H9 (cell line): ENCODE results near the gene CXCL12. TPM values are rescaled to one million over a fixed set of nuclear protein-coding genes. Genes with fewer than 3 reads are reported as not detected.

Experiments used
- DNase-seq: peaks from one replicate; pipeline ENCODE4 v3.0.0-alpha.2; 2017
- H2AFZ ChIP-seq: one replicate; pipeline ENCODE4 v1.6.1; 2013; ENCODE audit warnings: mild to moderate bottlenecking, low read length, control low read depth, moderate library complexity
- H2AK5ac ChIP-seq: 2 replicates; pipeline ENCODE4 v1.6.1; 2013; ENCODE audit warnings: low read length, control low read depth, mixed read lengths; ENCODE audit not compliant: insufficient read length
- H2BK120ac ChIP-seq: one replicate; pipeline ENCODE4 v1.6.1; 2013; ENCODE audit warnings: low read depth, mild to moderate bottlenecking, low read length, control low read depth, inconsistent platforms; ENCODE audit not compliant: poor library complexity, severe bottlenecking
- H2BK12ac ChIP-seq: 2 replicates; pipeline ENCODE4 v1.6.1; 2013; ENCODE audit warnings: low read length, control low read depth, mixed read lengths, low read depth; ENCODE audit not compliant: insufficient read length
- H2BK15ac ChIP-seq: 2 replicates; pipeline ENCODE4 v1.6.1; 2013; ENCODE audit warnings: low read depth, low read length, control low read depth
- H2BK20ac ChIP-seq: one replicate; pipeline ENCODE4 v1.6.1; 2013; ENCODE audit warnings: low read depth, mild to moderate bottlenecking, low read length, control low read depth, inconsistent platforms; ENCODE audit not compliant: poor library complexity, severe bottlenecking
- H2BK5ac ChIP-seq: 2 replicates; pipeline ENCODE4 v1.6.1; 2013; ENCODE audit warnings: low read length, control low read depth, mixed read lengths; ENCODE audit not compliant: insufficient read length
- H3K14ac ChIP-seq: 2 replicates; pipeline ENCODE4 v1.6.1; 2013; ENCODE audit warnings: low read length, control low read depth; ENCODE audit not compliant: insufficient read depth
- H3K18ac ChIP-seq: 2 replicates; pipeline ENCODE4 v1.6.1; 2013; ENCODE audit warnings: low read depth, mild to moderate bottlenecking, mixed read lengths, low read length, control low read depth; ENCODE audit not compliant: insufficient read length
- H3K23ac ChIP-seq: 2 replicates; pipeline ENCODE4 v1.6.1; 2013; ENCODE audit warnings: low read length, control low read depth, mixed read lengths, low read depth; ENCODE audit not compliant: insufficient read length
- H3K23me2 ChIP-seq: 2 replicates; pipeline ENCODE4 v1.6.1; 2013; ENCODE audit warnings: low read depth, mild to moderate bottlenecking, mixed read lengths, low read length, control low read depth; ENCODE audit not compliant: insufficient read length, poor library complexity, severe bottlenecking
- H3K27ac ChIP-seq: 2 replicates; pipeline ENCODE4 v1.5.1; 2013; ENCODE audit warnings: low read length, control low read depth, mixed read lengths, low read depth; ENCODE audit not compliant: insufficient read length
- H3K27me3 ChIP-seq: 2 replicates; pipeline ENCODE4 v1.6.1; 2013; ENCODE audit warnings: low read length, control low read depth, inconsistent platforms; ENCODE audit not compliant: insufficient read depth
- H3K4ac ChIP-seq: 2 replicates; pipeline ENCODE4 v1.6.1; 2013; ENCODE audit warnings: low read depth, mild to moderate bottlenecking, control low read depth, inconsistent platforms, low read length, moderate library complexity
- H3K4me1 ChIP-seq: 2 replicates; pipeline ENCODE4 v1.6.1; 2013; ENCODE audit warnings: low read length, control low read depth, inconsistent platforms; ENCODE audit not compliant: insufficient read depth
- H3K4me2 ChIP-seq: 2 replicates; pipeline ENCODE4 v1.6.1; 2013; ENCODE audit warnings: low read length, control low read depth, mixed read lengths; ENCODE audit not compliant: insufficient read length, insufficient read depth
- H3K56ac ChIP-seq: 2 replicates; pipeline ENCODE4 v1.6.1; 2013; ENCODE audit warnings: low read depth, mild to moderate bottlenecking, mixed read lengths, low read length, control low read depth; ENCODE audit not compliant: insufficient read length
- H3K79me1 ChIP-seq: 2 replicates; pipeline ENCODE4 v1.6.1; 2013; ENCODE audit warnings: low read depth, mild to moderate bottlenecking, moderate library complexity, low read length, control low read depth, inconsistent platforms; ENCODE audit not compliant: insufficient read depth, poor library complexity, severe bottlenecking
- H3K79me2 ChIP-seq: 2 replicates; pipeline ENCODE4 v1.6.1; 2013; ENCODE audit warnings: low read length, control low read depth, inconsistent platforms; ENCODE audit not compliant: insufficient read depth
- H3K9ac ChIP-seq: 2 replicates; pipeline ENCODE4 v1.6.1; 2013; ENCODE audit warnings: low read length, control low read depth, mixed read lengths; ENCODE audit not compliant: insufficient read length; ENCODE audit errors: extremely low read depth
- H3K9me3 ChIP-seq: one replicate; pipeline ENCODE4 v1.6.1; 2013; ENCODE audit warnings: low read depth, low read length, inconsistent platforms; ENCODE audit not compliant: control insufficient read depth
- H3T11ph ChIP-seq: one replicate; pipeline ENCODE4 v1.6.1; 2013; ENCODE audit warnings: mild to moderate bottlenecking, low read length, control low read depth, inconsistent platforms
- H4K20me1 ChIP-seq: one replicate; pipeline ENCODE4 v1.6.1; 2013; ENCODE audit not compliant: control insufficient read depth, insufficient read length, insufficient read depth
- H4K5ac ChIP-seq: 2 replicates; pipeline ENCODE4 v1.6.1; 2013; ENCODE audit warnings: low read depth, mild to moderate bottlenecking, mixed read lengths, low read length, control low read depth; ENCODE audit not compliant: insufficient read length
- H4K8ac ChIP-seq: replicated peaks from 2 replicates; pipeline ENCODE4 v1.6.1; 2013; ENCODE audit warnings: low read length, control low read depth, mixed read lengths, low read depth; ENCODE audit not compliant: insufficient read length
- H4K91ac ChIP-seq: 2 replicates; pipeline ENCODE4 v1.6.1; 2013; ENCODE audit warnings: low read depth, mild to moderate bottlenecking, moderate library complexity, mixed read lengths, low read length, control low read depth; ENCODE audit not compliant: insufficient read length
- H3K27ac Mint-ChIP-seq, 3 experiments: 2 replicates in 2 of 3; 3 replicates in 1 of 3; pipeline ENCODE4 v1.8.0; 2020 to 2021; ENCODE audit warnings: mixed read lengths in 3 of 3, mild to moderate bottlenecking in 1 of 3, moderate library complexity in 1 of 3
- H3K27me3 Mint-ChIP-seq: 2 replicates; pipeline ENCODE4 v1.8.0; 2021; ENCODE audit warnings: low read depth, mild to moderate bottlenecking, moderate library complexity, mixed read lengths
- H3K36me3 Mint-ChIP-seq, 3 experiments: 2 replicates in 2 of 3; 3 replicates in 1 of 3; pipeline ENCODE4 v1.8.0; 2020 to 2021; ENCODE audit warnings: low read depth in 3 of 3, mixed read lengths in 3 of 3; ENCODE audit not compliant: insufficient read depth in 1 of 3
- H3K4me1 Mint-ChIP-seq, 2 experiments: 2 replicates each; pipeline ENCODE4 v1.8.0; 2020; ENCODE audit warnings: mixed read lengths in 2 of 2
- H3K4me3 Mint-ChIP-seq, 2 experiments: 2 replicates in 1 of 2; 3 replicates in 1 of 2; pipeline ENCODE4 v1.8.0; 2020 to 2021; ENCODE audit warnings: mild to moderate bottlenecking in 2 of 2, mixed read lengths in 2 of 2, moderate library complexity in 1 of 2
- H3K9me3 Mint-ChIP-seq, 2 experiments: 2 replicates in 1 of 2; 3 replicates in 1 of 2; pipeline ENCODE4 v1.8.0; 2020; ENCODE audit warnings: mild to moderate bottlenecking in 2 of 2, mixed read lengths in 2 of 2, moderate library complexity in 1 of 2
- whole genome bisulfite sequencing: extraction: QIAGEN DNeasy Blood & Tissue Kit; methylation state at CpG from one replicate; pipeline ENCODE4 v1.1.7; 2013; ENCODE audit warnings: missing lambda C conversion rate, low lambda C conversion rate, mixed read lengths; ENCODE audit not compliant: insufficient read length; ENCODE audit errors: extremely low coverage; 5-methylcytosine and 5-hydroxymethylcytosine counted together
- total RNA-seq: library from RNA; stranded (reverse); gene quantifications from 2 replicates; pipeline ENCODE4 v1.2.1, GENCODE V29; 2021
- TF ChIP-seq, protein P1 (sequence below): fragments of 200-600 bp; sonication (generic); conservative IDR thresholded peaks from 3 replicates; pipeline ENCODE4 v1.8.0; 2021; ENCODE audit warnings: antibody characterized with exemption, mild to moderate bottlenecking

Gene CXCL12
- total RNA-seq, 1 experiment from 2014 or later = 28.3 TPM

GRCh38 chr10:44364566-44364965 is 20.3 kb downstream of the CXCL12 start:
- no peak overlapping the region for H2BK20ac ChIP-seq
- DNase-seq = no peak
- H3K4me1 Mint-ChIP-seq = peaks cover 42 to 49% of the 10 kb centered on the region in 2 experiments
- H4K91ac ChIP-seq = no peak overlapping the region
- H3K27me3 Mint-ChIP-seq = peaks cover 39% of the 10 kb centered on the region
- TF ChIP-seq, protein P1, sequence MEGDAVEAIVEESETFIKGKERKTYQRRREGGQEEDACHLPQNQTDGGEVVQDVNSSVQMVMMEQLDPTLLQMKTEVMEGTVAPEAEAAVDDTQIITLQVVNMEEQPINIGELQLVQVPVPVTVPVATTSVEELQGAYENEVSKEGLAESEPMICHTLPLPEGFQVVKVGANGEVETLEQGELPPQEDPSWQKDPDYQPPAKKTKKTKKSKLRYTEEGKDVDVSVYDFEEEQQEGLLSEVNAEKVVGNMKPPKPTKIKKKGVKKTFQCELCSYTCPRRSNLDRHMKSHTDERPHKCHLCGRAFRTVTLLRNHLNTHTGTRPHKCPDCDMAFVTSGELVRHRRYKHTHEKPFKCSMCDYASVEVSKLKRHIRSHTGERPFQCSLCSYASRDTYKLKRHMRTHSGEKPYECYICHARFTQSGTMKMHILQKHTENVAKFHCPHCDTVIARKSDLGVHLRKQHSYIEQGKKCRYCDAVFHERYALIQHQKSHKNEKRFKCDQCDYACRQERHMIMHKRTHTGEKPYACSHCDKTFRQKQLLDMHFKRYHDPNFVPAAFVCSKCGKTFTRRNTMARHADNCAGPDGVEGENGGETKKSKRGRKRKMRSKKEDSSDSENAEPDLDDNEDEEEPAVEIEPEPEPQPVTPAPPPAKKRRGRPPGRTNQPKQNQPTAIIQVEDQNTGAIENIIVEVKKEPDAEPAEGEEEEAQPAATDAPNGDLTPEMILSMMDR = no peak
- H3K4ac ChIP-seq = no peak overlapping the region
- H4K20me1 ChIP-seq = no peaks in the 10 kb centered on the region
- peaks cover 2 to 22% (median 21%) of the 10 kb centered on the region in 3 experiments for H3K36me3 Mint-ChIP-seq
- H3K18ac ChIP-seq = no peak overlapping the region
- no peak overlapping the region for H2BK12ac ChIP-seq
- no CpG with 5 or more reads among the region's 1 CpG for WGBS
- no peak overlapping the region for H3K23ac ChIP-seq
- H3K9me3 ChIP-seq = no peaks in the 10 kb centered on the region
- no peak overlapping the region for H2BK120ac ChIP-seq
- H3K79me1 ChIP-seq = no peaks in the 10 kb centered on the region
- H3K9ac ChIP-seq = no peak overlapping the region
- no peak overlapping the region for H3K56ac ChIP-seq
- no peak overlapping the region for H4K5ac ChIP-seq
- peak overlapping the region in 1 of 3 experiments; percentile 76; a peak in 1 of 7 replicates for H3K27ac Mint-ChIP-seq
- H3K27ac ChIP-seq = no peak overlapping the region
- H3K9me3 Mint-ChIP-seq = peaks cover 0 to 3% of the 10 kb centered on the region in 2 experiments; a peak in 2 of 5 replicates
- H3K79me2 ChIP-seq = no peaks in the 10 kb centered on the region
- H2AFZ ChIP-seq = no peak overlapping the region
- no peak overlapping the region for H2BK5ac ChIP-seq
- peaks cover 8% of the 10 kb centered on the region; the same call in 1 of the 2 replicates for H3K4me1 ChIP-seq
- H3K4me2 ChIP-seq = no peak overlapping the region
- H3K23me2 ChIP-seq = no peaks in the 10 kb centered on the region
- H3T11ph ChIP-seq = no peak overlapping the region
- H4K8ac ChIP-seq = no peak overlapping the region
- H2BK15ac ChIP-seq = no peak overlapping the region
- no peaks in the 10 kb centered on the region for H3K27me3 ChIP-seq
- H3K14ac ChIP-seq = no peak overlapping the region; the same call in 1 of the 2 replicates
- no peak overlapping the region for H2AK5ac ChIP-seq
- H3K4me3 Mint-ChIP-seq = no peak overlapping the region
